Ovary (tissue), 3 donors: Measurements from ENCODE around the gene CLNK.
"Not testable (repeated sequence)": the region's sequence is repeated elsewhere in the genome, so short reads cannot be mapped to it uniquely, and the experiment has no call there.

Experiments used
- EP300 ChIP-seq: sonication (generic); formaldehyde crosslinking; IDR thresholded peaks from one replicate; pipeline ENCODE4 v1.6.1; 2017; ENCODE audit warnings: antibody characterized with exemption
- POLR2A ChIP-seq: fragments of 450-650 bp; IDR thresholded peaks from one replicate; pipeline ENCODE4 v1.6.1; 2017; ENCODE audit warnings: antibody characterized with exemption, mild to moderate bottlenecking, moderate library complexity
- TF ChIP-seq, protein P1 (sequence below), 3 donors: fragments of 450-650 bp in 2 of 3; fragments of 200-600 bp in 1 of 3; IDR thresholded peaks; one replicate each; pipeline versions ENCODE4 v1.5.1 to v1.8.0; 2016 to 2022; ENCODE audit warnings: antibody characterized with exemption in 3 of 3, mild to moderate bottlenecking in 1 of 3
- donor health status: DM: no; HTN: no; CAD: no.

DNA sequence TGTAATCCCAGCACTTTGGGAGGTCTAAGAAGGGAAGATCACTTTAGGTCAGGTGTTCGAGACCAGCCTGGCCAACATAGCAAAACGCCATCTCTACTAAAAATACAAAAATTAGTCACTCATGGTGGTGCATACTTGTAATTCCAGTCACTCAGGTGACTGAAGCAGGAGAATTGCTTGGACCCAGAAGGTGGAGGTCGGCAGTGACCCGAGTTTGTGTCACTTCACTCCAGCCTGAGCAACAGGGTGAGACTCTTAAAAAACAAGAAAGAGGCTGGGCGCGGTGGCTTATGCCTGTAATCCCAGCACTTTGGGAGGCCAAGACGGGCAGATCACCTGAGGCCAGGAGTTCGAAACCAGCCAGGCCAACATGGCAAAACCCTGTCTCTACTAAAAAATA, 69.6 kb downstream of the CLNK start:
- not testable (repeated sequence) for TF ChIP-seq EP300, POLR2A
- TF ChIP-seq, protein P1, sequence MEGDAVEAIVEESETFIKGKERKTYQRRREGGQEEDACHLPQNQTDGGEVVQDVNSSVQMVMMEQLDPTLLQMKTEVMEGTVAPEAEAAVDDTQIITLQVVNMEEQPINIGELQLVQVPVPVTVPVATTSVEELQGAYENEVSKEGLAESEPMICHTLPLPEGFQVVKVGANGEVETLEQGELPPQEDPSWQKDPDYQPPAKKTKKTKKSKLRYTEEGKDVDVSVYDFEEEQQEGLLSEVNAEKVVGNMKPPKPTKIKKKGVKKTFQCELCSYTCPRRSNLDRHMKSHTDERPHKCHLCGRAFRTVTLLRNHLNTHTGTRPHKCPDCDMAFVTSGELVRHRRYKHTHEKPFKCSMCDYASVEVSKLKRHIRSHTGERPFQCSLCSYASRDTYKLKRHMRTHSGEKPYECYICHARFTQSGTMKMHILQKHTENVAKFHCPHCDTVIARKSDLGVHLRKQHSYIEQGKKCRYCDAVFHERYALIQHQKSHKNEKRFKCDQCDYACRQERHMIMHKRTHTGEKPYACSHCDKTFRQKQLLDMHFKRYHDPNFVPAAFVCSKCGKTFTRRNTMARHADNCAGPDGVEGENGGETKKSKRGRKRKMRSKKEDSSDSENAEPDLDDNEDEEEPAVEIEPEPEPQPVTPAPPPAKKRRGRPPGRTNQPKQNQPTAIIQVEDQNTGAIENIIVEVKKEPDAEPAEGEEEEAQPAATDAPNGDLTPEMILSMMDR (IDR thresholded peaks at IDR 0.05): not testable (repeated sequence)
